Measurements from ENCODE around the gene MACROH2A1.

Gene MACROH2A1

DNA sequence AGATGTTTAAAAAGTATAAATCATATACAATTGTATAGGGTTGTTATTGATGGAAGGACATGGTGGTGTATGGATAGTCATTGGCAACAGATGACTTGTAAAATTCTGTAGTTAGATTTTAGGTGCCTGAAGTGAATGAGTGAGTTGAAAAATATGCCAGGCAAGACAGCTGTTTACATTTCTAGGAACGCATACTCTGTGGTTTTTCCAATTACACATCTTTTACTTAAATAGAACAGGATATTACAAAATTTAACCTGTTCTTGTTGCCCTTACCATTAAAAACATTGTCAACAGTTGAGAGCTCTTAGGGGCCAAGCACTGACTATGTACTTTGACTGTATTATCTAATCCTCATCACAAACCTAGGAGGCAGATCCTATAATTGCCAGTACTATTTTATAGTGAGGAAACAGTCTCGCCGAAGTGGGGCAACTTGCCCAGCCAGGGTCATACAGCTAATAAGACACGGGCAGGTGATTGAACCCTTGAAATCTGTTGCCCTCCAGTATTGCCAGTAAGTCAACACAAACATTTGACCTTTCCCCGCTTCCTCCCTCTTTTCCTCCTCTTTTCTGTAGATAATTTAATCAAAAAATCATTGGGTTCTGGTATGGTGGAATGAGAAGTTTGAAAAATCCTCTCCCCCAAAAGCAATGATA is 88.6 kb downstream of the MACROH2A1 start:
- no peak for DNase-seq

DNA sequence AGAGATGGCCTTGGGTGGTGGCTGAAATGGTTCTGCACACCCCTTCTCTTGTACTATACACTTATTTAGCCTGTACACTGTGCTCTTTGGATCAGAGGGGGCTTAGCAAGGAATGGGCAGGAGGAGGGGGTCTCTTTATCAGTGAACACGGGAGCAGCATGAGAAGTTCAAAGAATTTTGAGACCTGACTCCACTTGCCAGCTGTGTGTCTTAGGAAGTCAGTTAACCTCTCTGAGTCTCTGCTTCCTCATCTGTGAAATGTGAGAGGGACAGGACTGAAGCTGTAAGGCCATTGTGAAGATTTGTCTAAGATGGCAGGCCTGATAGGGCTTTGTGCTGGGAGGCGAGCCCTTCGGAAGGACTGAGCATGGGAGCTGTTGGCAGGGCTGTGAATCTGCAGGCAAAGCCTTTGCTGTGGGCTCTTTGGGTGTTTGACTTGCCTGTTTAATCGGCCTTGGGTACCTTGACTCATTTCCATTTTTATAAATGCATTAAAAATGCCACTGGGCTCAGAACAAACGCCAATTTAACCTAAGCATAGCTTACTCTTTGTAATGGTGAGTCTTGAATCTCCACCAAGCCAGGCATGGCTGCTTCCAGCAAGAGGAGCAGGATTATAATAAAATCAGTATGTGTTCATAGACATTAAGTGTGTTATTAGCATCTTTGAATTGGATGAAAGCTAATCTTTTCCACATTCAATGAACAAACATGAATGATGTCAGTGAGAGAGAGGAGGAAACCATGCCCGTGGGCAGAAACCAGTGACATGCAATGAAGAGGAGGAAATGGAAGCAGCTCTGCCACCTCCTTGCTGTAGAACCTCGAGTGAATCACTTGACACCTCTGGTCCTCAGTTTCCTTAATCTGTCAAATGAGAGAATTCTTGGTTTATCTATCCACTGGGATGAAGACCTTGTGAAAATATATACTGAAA is 89.4 kb downstream of the MACROH2A1 start:
- no peak for DNase-seq

DNA sequence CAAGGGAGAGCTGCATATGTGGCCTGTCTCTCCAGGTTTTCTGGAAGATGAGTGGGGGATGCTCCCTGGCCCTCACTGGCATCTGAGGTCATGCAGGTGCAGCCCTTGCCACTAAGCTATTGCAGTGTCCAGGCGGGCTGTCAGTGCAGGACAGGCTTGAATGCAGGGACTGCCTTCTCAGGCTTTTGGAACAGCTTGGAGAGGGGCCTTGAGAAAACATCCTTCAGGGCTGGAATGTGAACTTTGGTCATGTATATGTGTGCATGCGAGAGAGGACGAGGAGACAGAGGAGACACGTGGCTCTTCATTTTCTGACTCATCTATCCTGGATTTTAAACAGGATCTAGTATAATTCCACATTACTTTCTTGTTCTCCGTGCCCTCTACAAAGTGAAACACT is 90.3 kb downstream of the MACROH2A1 start:
- no peak for DNase-seq

DNA sequence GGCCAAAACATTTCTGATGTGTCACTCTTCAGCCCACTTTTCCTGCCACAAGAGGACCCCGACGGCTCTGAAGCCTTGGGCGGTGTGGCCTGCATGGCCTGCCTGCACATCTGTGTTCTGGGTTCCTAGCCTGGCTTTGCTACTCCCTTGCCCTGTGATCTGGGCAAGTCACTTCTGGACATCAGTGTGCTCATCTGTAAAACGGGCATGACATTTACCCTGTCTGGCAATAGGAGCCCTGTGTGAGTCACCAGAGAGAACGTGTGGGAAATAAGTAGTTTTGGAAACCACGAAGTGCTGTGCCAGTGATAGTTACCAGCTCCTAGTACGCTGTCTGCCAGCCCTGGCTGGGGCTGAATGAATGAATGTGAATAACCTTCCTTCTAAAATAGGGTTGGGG is 90.8 kb downstream of the MACROH2A1 start:
- DNase-seq: no peak

DNA sequence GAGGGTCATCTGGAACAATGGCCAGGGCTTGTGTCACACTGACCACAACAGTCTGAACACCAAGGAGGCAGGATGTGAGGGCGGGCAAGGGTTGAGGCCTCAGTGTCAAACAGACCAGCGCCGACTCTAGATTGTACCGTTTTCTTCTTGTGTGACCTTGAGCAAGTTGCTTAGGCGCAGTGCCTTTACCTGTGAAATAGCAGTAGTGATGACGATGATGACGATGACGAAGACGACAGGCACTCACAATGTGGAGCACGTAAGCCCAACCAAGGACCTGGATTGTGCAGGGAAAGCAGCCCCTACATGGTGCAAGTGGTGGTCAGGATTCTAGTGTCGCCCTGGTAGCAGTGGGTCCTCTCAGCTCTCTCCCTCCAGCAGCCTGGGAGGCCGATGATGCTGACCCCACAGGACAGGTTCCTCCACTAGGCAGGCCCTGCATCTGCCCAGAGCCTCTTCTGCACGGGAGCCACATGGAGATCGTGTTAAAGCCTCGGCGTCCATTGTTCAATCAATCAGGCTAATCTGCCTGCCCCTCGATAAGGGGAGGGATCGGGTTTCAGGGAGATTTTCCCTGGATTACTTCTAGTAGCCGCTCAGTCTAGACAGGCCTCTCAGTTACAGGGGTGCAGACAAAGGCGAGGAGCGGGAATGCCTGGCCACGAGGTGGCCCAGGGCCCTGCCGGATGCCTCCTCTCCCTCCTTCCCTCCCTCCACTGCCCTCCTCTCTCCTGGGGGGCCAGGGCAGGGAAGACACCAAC is 91.7 kb downstream of the MACROH2A1 start:
- DNase-seq: no peak

DNA sequence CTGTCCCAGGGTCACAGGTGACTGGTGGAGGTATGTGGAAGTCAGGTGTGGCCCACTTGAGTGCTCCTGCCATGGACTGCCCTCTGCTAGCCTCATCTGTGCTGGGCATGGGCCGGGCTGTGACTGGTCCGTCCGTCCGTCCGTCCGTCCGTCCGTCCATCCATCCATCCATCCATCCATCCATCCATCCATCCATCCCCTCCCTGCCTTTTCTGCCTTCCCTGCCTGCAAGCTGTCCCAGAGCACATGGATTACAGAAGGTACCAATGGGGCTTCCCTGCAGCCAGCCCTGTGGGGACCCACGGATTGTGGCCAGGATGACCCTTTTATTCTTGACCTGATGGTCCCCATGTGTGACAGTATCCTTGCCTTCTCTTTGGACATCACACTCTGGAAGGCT is 92.5 kb downstream of the MACROH2A1 start:
- no peak for DNase-seq

DNA sequence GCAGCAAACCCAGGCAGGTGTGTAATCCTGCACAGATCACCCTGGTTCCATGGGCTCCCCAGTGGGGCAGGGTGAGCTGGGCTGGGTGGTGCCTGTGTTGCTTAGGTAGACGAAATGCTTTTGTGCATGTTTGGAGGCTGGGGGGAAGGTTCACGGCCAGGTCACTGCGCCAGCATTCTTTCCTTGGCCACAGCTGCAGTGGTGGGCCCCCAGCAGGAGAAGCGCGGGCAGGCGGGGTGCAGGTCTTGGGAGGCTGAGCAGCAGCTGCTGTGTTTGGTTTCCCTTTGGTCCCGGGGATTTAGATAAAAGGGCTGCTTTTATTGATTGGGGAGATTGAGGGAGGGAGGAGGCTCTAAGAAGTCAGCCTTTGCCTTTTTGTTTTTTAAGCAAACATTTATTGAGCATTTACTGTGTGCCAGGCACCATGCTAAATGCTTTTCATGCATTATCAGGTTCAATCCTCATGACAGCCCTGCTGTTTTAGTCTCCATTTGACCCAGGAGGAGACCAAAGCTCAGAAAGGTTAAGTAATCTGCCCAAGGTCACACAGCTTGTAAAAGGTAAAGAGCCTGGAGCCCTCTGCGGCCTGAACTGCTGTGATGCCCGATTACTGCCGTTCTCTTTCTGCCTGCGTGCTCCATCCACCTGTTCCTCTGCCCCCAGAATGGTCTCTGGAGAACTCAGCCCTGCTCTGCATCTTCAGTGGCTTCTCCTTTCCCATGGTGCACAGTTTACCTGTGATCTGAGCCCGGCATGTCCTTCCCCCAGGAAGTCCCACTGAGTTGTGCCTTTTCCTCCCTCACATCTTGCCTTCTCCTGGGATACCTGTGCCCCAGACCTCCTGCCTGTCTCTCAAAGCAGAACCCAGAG is 94.4 kb downstream of the MACROH2A1 start:
- no peak for DNase-seq

DNA sequence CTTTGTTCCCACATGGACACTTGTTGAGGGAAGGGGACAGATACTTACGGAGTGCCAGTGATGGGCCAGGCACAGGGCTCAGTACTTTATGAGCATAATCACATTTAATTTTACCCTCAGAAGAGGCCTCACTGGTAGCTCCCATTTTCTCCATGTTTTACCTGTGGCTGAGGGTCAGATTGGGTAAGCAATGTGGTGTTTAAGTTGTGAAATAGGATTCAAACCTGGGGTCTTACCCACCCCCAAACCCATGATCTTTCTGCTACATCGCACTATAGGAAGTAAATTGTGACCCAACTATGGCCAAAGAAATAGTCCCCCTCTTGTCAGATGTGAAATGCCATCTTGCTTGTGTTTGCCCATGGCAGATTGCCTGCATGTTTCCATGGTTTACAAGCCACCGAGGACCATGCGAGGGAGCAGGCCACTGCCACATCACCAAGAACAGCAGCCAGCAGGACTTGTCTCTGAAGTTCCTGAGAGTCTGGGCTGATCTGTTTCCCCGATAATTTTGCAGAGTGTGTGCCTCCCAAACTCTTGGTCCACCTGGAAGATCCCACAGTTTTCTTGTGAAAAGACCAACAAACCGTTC is 95.4 kb downstream of the MACROH2A1 start:
- no peak for DNase-seq

DNA sequence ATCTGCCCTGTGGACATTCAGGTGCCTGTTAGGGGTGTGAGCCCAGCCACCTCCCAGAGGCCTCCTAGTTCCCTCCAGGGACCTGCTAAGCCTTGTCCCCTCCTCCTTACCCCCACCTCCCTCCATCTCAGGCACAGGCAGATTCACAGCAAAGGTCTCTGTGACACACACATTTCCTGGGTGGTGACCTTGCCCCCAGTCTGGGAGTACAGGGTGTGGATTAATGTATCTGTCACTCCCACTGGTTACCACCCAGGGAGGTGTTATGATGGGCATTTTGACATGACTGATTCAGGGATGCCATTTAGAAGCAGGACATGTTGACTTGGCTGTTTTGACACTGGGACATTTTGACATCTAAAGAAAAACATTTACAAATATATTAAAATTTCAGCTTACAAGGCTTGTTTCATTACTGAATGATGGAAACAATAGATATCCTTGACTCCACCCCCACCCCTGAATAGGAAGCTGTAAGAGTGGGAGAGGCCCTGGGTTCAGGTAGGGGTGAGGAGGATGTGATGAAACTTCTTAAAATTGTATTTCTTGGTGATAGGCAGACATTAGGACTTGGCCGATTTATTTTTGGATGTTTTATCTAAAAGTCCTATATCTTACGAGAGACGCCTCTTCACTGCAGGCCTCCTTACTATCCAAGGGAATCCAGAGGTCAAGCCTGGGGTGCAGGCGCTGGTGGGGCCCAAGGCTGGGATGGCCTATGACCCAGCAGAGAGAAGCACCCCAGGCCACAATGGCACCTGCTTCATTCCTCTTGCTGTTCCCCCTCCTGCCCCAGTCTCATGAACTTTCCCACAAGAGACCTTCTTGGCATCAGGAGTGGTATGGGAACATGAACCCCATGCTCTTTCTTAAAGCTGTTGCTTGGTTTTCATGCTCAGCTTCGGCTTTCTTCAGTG is 101.9 kb downstream of the MACROH2A1 start:
- no peak for DNase-seq

DNA sequence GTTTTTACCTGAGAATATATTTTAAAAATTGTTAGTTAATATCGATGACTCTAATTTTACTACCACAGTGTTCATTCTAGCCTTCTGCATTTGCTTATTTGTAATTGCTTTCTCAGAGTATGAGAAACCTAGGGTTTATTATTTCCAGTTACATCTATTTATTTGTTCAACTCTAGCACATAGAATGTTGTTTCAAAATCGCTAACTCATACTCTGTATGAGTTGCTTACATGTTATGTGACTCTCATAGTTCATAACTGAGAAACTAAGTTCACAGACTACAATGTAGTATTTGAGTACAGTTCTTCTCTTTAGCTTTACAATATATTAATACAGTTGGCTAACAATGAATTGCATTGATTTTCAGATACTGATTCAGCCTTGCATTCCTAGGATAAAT is 103.2 kb downstream of the MACROH2A1 start:
- DNase-seq: no peak

DNA sequence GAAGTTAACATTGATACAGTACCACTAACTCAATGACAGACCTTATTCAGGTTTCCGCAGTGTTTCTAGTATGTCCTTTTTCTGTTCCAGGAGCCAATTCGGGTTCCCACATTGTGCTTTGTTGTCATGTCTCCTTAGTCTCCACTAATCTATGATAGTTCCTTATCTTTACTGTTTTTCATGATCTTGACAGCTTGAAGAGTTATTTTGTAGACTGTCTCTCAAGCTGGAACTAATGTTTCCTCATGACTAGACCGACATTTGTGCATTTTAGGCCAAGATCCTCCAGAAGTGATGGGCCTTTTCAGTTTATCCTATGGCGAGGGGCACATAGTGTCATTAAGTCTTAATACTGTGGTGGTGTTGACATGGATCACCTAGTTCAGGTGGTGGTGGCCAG is 104.2 kb downstream of the MACROH2A1 start:
- no peak for DNase-seq

DNA sequence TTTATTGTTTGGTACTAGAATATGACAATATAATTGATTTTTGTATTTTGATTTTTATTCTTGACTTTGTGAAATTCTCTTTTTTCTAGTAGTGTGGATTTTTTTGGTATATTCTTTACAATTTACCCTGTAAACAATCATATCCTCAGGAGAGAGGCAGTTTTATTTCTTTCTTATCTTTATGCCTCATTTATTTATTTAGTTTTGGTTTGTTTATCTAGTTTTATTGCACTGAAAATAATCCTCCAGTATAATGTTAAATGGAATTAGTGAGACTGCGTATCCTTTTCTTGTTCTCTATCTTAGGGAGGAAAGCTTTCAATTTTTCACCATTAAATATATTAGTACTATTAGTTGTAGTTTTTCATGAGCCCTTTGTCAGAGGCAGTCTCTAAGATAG is 109.4 kb downstream of the MACROH2A1 start:
- no peak for DNase-seq

DNA sequence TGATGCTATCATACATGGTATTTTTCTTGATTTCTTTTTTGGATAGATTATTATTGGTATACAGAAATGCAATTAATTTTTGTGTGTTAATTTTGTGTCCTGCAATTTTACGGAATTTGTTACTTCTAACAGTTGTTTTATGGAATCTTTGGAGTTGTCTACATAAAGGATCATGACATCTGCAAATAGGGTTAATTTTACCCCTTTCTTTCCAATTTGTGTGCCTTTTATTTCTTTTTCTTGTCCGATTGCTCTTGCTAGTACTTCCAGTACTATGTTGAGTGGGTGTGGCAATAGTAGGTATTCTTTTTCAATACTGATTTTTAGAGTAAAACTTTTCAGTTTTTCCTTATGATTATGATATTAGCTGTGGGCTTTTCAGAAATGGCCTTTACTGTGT is 111.5 kb downstream of the MACROH2A1 start:
- no peak for DNase-seq
